NCI-H146 treated with DMSO at 0.1 percent for 48 hours (cell line): ENCODE measurements around the gene ABCA4.

Source experiments
- DNase-seq: peaks from one replicate; lab custom pipeline; 2025; ENCODE audit not compliant: unreplicated experiment; lab: John Stamatoyannopoulos, UW

The ABCA4 gene

DNA sequence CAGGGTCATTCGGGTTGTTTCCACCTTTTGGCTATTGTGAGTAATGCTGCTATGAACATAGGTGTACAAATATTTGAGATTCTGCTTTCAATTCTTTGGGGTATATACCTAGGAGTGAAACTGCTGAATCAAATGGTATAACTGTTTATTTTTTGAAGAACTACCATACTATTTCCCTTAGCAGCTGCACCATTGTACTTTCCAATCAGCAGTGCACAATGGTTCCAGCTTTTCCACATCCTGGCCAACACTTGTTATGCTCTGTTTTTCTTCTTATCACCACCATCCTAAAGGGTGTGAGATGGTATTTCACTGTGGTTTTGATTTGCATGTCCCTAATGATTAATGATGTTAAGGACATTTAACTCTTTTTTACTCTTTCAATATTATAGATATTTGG, 3.6 kb upstream of the ABCA4 start:
- DNase-seq = no peak

DNA sequence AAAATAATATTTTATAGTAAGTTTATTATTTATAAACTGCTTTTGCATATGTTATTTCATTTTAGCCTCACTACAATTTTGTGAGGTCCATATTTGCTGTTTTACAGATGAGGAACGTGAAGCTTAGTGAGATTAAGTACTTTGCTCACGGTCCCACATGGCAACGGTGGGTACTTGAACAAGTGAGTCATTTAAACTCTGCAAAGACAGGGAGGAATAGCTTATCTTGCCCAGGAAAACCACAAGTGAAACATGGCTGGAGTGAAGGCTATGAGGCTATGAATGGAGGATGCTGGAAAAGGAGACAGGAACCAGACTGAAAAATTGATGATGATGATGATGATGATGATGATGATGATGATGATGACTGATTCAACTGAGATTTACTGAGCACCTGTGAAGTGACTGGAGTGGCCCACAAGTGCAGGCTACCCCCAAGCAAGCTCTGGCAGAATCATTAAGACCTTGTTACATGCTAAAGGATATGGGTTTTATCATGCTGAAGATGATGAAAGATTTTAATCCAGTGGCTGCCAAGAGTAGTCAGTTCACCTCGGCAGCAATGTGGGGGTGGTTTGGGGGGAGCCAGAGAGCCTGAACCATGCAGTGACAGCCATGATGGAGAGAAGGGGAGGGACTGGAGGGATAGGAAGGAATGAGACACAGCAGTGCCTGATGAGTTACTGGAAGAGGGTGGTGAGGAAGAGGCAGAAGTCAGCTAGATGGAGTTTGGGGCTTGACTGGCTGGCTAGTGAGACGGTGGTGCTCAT, 1.4 kb upstream of the ABCA4 start:
- no peak for DNase-seq

DNA sequence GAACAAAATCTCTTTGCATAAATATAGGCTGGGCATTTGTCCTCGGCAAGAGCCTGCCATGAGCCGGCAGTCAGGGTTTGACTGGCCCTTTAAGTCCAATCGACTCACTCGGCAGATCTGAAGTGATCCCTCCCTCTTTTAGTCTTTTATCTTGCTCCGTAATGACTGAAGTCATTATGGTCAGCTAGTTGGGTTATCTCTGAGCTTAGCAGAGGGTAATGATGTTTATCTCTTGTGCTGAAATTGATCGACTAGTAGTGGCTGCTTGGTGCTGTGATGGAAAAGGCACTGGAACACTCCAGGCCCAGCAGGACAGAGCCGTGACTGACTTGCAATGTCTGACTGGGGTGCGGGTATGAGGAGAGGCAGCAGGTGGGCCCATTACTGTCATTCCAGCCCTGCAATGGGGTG, 468 bp upstream of the ABCA4 start:
- DNase-seq = no peak

DNA sequence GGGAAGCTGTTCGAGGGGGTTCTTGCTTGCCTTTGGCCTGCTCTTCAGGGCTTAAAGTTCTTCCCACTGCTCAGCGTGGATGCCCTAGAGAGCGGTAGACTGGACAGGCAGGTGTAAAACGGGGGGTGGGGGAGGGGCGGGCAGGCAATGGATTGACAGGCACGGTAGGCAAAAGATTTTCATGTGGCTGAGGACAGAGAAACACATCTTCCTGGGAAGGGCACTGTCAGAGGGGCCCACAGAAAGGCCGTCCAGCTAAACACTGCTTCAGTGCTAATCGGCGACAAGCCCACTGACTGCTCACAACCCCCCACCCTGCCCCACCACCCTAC, 412 bp downstream of the ABCA4 start:
- no peak for DNase-seq

DNA sequence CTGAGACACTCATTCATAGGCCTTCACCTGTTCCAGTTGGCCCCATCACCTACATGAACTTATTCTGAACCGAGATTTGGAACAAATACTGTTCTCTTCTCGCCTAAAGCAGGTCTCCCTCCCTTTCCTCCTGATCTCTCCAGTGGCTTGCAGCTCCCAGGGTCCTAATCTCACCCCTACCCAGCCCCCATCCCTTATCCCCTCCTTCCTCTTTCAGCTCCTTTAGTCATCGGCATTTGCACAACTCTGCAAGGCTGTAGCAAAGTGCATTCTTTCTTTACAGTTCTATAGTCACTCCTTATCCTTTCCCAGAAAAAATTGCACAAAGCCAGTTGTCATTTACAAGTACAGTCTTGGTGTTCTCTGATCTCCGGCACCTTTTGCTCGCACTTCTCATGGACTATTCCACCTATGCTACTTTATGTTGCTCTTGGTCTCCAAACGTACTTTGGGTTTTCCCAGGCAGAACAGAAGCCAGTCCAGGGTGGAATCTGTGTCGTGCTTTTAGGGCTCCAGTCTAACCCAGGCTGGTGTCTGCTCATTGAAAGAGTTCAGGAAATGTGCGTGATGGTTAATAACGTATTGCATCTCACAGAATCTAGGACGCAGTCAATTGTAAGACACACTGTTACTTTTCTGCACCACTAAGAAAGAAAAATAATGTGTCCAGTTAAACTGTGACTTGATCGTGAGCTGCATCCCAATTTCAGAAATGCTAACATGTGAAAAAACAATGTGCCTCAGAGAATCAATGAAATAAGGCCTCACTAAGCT, 965 bp downstream of the ABCA4 start:
- no peak for DNase-seq

DNA sequence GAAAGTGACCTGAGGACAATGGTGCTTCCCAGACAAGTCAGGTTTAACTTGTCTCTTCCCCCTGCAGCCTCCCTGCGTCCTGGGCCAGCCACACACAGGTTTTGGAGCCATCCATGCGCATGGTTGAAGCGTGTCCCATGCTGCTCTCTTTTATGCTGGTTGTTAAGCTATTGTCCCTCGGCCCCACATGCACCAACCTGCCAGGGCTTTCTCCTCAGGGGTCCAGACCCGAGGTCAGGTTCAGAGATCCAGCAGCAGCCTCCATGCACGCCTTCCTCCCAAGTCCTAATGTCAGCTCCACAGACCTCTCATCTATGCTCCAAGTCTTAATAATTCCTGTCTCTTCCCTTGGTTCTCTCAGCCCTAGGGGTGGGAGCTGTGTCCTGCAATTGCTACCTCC, 1.6 kb downstream of the ABCA4 start:
- no peak for DNase-seq

DNA sequence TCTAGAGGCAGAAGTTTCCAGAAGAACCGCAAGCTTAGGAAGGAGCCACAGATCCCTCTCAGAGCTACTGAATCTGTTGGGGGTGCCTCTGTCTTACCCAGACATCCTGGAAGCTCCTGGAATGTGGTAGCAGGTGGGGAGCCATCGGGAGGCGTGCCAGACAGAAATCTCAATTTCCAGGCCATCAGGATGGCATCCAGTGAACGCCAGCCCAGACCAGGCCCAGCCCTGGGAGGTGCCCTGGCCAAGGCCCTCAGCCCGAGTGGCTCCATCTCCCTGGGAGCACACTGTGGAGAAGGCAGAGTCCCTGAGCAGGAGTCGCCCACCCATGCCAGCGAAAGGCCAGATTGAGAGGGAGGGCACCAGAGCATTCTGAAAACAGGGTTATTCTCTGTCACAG, 2.5 kb downstream of the ABCA4 start:
- DNase-seq = no peak

DNA sequence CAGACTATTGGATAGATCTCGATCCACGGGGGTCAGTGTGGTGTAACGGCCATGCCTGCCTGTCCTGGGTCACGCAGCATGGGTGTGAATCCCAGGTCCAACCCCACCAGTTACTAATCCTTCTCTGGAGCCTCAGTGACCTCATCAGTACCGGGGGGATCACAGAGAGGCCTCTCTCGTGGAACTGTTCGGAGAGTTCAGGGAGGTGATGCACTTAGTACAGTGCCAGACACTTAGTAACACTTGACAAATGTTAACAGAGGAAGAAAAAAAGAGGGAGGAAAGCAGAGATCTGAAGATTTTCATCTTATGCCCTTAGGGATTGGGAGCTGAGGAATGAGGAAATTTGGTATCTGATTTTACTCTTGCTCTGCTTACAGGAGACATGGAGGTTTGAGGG, 2.9 kb downstream of the ABCA4 start:
- no peak for DNase-seq

DNA sequence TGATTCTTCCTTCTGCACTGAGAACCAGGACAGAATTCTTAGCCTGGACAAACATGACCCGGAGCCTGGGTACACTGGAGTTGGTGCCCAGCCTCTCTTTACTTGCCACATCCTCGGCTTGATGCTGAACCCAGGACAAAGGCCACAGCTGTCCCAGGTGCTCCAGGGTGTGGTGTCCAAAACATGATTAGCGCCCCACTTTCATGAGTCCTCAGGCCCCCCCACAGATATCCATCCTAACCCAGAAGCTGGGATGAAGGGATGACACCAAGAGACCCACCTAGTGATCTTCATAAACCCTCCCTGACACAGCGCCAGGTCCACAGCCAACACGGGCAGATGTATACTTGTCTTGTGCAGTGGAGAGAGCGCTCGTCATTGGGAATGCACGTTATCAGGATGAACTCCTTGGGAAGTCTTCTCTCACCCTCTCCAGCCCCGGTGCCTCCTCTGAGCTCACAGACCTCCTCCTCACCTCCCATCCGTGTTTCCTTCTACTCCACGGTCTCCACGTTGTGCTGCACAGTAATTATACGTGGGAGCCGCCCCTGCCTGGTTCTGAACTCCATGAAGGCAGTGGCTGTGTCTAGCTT, 3.6 kb downstream of the ABCA4 start:
- no peak for DNase-seq

DNA sequence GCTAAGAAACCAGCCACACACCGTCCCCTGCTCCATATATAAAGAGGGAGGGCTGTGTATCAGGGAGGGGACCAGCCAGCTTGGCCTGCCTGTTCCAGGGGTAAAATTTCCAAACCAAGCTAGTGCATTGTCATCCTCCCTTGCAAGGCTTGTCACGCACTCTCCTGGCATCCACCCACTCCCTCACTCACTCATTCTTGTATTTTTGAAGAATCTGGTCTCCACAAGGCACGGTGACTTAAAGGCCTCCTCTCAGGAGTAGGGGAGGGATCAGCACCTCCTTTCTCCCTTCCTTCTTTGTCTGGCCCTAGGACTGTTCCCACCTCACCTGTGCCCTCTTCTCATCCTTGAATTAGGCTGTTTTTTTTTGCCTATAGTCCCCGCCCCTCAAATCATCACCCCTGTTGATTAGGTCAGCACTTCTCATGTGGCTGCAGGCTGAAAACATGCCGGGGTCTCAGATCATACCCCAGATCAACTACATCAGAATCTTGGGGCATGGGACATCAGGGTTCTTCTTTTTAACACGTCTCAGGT, 5.0 kb downstream of the ABCA4 start:
- DNase-seq = no peak

DNA sequence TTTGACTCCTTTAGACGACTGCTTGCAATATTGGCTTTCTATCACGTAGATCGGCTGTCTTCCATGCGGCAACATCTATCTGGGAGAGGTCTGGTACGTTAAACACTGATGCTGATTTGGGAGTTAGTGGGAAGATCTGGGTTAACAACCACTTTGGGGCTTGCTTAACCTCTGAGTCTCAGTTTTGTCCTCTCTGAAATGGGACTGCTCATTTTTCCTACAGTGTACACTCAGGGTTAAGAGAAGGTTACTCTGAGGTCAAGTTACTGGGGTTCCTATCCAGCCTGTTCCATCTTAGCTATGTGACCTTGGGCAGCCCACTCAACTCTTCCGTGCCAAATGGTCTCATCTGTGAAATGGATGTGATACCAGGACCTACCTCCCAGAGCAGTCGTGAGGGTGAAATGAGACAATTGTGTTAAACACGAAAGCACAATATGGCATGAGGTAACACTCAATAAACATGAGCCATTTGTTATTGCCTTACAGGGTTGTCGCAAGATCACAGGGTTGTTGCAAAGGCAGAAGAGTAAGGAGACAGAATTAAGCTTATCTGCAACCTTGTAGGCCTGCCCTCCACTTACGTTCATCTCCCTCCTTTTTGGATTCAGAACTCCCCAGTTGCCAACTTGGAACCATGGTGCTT, 5.6 kb downstream of the ABCA4 start:
- DNase-seq = no peak

DNA sequence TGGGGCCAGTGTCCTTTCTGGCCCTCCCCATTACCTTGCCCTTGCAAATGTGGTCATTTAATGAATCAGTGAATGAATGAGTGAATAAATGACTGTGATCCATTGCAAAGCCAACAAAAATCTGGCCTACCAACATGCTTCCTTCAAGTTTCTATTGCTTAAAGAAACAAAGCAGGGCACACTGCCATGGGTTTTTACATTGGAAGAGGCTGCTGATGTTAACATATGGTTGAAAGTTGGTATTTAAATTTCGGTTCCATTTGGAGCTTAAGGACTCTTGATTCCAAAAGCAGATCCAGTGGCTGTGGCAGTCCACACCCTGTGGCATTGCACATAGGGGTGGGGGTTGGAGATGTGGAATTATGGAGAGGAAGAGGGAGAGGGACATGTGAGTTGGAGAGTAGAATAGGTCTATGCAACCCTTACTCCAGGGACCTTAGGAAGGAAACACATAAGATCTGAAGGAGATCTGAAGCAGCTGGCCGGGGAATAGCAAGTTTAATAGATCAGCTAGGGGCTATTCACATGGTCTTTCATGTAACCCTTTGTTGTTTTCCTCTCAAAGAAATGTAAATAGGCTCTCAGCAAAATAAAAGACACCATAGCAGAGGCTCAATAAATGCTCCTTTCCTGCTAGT, 7.2 kb downstream of the ABCA4 start:
- DNase-seq = no peak

DNA sequence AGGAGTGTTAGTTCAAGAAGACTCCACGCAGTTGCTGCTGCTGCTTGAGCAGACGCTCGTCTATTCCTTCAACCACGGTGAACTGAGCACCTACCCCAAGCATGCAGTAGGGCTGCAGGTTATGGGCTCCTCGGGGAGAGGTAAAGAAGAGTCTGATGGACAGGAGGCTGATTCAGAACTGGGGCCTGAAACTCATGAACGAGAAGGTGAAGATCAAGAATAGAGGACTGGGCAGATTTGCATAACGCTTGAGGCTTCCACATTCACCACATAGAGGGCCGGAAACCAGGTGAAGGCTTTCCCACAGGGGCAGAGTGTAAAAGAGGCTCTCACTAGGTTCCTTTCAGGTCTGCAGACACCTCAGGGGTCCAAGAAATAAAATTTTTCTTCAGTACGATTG, 9.1 kb downstream of the ABCA4 start:
- DNase-seq = no peak

DNA sequence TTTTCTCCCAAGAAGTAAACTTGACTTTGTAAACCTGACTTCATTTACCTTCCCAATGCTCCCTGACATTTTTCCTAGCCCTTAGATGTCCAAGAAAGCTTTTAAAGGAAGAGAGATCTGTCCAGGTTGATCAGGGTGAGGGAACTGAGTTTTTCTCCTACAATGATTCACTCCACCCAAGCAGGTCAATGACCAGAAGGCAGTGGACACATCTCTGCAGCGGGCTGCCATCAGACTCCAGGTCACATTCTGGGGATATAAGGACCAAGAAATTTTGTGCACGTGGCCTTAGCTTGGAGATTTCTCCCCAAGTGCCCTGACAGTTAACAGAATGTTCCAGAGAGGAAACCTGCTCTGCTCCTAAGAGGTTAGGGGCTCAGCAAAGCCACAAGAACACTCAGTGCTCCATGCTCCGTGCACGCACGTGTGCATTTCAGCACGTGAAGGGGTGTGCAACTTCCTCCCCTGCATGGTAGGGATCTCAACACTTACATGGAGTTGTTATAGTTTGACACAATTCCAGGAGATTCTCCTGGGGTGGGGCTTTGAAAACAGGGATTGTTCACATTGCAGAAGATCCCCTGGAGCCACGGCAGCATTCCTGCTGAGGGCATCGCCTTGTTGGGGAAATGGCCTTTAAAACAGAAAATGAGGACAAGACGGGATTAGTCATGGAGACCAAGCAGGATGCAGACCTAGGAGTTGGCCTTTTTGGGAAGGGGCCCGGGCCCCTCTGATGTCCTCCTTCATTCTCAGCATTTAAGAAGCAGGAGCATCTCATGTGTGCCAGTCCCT, 9.8 kb downstream of the ABCA4 start:
- DNase-seq = no peak

DNA sequence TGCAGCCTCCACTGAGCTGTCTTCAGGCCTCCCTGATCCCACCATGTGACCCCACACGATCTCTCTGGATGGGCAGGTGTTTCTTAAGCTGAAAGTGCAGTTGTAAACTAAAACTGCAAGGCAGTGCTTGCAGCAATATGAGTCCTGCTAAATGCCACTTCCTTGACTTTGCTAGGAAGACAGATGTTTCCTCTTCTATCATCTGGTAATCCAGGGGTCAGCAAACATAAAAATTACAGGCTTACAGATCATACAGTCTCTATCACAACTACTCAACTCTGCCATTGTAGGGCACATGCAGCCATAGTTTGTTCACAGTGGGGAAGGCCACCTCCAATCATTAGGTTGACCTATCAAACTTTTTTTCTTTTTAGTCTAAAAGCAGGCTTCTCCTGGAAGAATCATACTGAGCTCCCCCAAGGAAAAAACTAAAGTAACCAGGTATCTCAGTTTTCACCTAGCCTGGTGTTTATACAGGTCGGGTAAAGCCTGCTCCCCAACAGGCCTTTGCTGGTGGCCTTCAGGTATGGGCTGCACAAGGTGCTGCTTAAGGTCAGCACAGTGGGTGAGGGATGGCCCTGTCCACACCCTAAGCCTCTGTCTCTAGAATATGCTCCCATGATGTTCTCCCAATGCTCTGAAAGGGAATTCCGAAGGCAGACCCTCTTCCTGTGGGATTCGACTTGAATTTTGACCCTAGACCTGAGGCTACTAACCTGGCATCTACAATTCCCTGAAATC, 10.8 kb downstream of the ABCA4 start:
- DNase-seq = no peak

DNA sequence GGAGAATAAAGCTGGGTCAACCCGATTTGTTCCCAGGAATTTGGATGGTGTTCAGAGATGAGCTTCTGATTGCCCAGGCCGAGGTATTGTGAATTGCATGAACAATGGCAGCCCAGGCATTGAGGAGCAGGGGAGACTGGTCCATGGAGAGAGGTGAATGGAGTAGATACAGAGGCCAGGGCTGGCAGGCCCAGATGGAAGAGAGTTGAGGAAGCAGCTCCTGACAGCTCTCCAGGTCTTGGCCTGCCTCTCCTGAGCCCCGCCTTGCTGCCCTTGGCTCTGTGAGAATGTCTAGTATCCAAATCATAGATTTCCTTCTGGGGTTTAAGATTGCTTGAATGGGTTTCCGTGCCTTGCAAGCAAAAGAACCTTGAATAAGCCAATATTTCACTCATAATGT, 11.5 kb downstream of the ABCA4 start:
- no peak for DNase-seq

DNA sequence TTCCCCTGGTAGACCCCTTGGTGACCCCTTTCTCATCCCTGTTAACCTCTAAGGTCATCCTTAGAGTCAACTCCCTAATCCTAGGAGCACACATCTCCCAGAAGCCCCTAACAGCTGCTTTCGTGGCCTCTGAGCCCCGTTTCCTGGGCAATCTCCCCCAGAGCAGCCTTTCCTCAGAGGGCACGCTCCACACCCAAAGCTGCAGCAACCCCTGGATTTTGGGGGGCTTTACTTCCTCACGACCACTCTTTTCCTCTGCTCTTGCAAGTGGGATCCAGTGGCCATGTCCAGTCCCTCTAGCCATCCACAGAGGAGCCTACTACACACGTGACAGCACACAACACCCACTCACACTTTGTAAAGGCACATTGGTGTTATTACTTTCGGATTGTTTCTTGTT, 13.8 kb downstream of the ABCA4 start:
- DNase-seq = no peak

DNA sequence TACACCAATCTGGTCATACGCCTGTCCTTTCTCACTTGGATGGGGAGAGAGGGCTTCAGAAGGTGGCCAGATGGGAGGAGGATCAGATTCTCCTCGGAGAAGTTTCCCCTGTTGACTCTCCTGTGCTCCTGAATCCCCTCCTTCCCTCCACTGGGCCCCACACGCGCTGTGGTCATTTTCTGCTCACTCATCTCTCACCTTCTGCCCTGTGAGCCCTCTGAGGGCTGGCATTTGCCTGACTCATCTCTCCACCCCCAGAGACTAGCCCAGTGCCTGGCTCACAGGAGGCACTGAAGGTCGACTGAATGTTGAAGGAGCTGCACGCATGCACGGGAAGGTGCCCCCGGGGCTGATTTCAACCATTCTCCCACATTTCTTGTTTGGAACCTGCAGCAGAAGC, 14.2 kb downstream of the ABCA4 start:
- DNase-seq = no peak

DNA sequence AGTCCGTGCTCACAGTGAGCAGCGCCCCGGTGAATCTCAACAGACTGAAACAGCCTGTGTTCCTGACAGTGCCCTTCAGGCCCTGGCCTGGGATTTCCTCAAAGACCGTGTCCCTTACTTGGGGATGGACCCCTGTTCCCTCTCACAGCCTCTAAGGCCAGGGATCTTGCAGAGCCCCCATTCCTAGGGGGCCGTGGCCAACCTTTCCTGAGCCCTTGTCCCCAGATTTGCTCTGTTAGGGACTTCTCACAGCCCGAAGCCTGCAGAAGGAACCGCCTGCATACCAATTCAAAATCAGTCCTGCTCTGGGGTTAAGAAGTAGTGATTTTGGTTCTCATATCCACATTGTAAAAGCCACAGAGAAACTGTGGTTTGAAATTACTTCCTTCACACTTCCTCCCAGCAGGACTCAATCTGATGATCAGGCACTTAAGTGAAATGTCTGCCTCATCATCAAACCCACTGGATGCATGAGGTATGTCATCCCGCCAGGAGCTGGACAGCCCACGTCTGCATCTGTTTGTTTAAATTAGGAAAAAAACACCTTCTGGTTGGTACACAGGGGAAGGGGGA, 14.9 kb downstream of the ABCA4 start:
- DNase-seq = no peak
